ENCODE data around the gene MATR3.

DNA sequence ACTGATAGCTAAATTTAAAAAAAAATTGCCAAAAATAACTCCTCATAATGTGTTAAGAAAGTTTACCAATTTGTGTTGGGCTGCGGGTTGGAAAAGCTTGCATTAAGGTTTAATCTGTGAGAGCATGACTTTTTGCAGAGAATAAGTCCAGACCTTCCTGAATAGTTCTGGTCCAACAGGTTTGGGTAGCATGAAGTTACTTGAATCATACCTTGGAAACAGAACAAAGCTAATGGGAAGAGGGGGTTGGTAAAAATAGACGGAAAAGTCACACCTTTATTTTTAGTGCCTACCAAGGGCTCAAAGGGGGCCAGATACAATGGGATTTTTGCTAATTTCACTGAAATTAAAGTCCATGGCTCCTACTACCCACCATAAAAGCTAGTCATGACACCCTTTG is 17.1 kb upstream of the MATR3 start:
- TF ChIP-seq SUZ12 (IDR thresholded peaks at IDR 0.05; ENCODE audit: extremely low read depth, insufficient read depth, insufficient read length) (no peak), YY1 (IDR thresholded peaks at IDR 0.05; ENCODE audit: insufficient read depth, insufficient read length) (no peak), ZNF274 (IDR thresholded peaks at IDR 0.05; ENCODE audit: low read depth, low read length) (no peak)

Data from NT2/D1 (cell line).